Caco-2 (cell line): ENCODE measurements around the gene BCL3. TPM values are rescaled to one million over a fixed set of nuclear protein-coding genes. Genes with fewer than 3 reads are reported as not detected.

Source experiments
- BruUV-seq: library from RNA; stranded (reverse); fragments of 400-500 nt; replicated peaks from 2 replicates; lab custom pipeline; 2021; lab: Mats Ljungman, UMichigan
- CTCF ChIA-PET: fragments of 300-600 bp; sonication (Branson Sonifier 250); formaldehyde crosslinking; loops from one replicate; lab custom pipeline; 2022; ENCODE audit warnings: antibody characterized with exemption; lab: Charles Lee
- POLR2A ChIA-PET: fragments of 300-600 bp; sonication (Branson Sonifier 250); formaldehyde crosslinking; loops from one replicate; lab custom pipeline; 2022; ENCODE audit warnings: antibody characterized with exemption; lab: Charles Lee
- DNase-seq, 2 experiments: peaks; one replicate each; pipeline versions ENCODE4 v3.0.0 to v3.0.0-alpha.2; 2020 to 2022
- H3K27me3 ChIP-seq: replicated peaks from 2 replicates; pipeline ENCODE4 v1.6.0; 2011; ENCODE audit warnings: low read length; ENCODE audit not compliant: control insufficient read depth, insufficient read depth
- H3K36me3 ChIP-seq: 2 replicates; pipeline ENCODE4 v1.5.1; 2011; ENCODE audit warnings: low read length; ENCODE audit not compliant: control insufficient read depth, insufficient read depth
- H3K4me1 ChIP-seq: fragments of 250-450 bp; sonication (Bioruptor Pico); 2 replicates; pipeline ENCODE4 v1.5.1; 2020; ENCODE audit warnings: mild to moderate bottlenecking
- H3K4me3 ChIP-seq: 2 replicates; pipeline ENCODE4 v1.5.1; 2011; ENCODE audit warnings: low read depth, mild to moderate bottlenecking, control low read depth, low read length
- H3K9me3 ChIP-seq: fragments of 250-450 bp; sonication (Bioruptor Pico); 2 replicates; pipeline ENCODE4 v1.5.1; 2020; ENCODE audit warnings: mild to moderate bottlenecking, moderate library complexity
- H3K27ac Mint-ChIP-seq: one replicate; pipeline ENCODE4 v1.8.0; 2022; ENCODE audit warnings: mixed read lengths; ENCODE audit not compliant: unreplicated experiment
- H3K27me3 Mint-ChIP-seq: one replicate; pipeline ENCODE4 v1.8.0; 2022; ENCODE audit warnings: mixed read lengths; ENCODE audit not compliant: insufficient read depth, unreplicated experiment
- H3K36me3 Mint-ChIP-seq: one replicate; pipeline ENCODE4 v1.8.0; 2022; ENCODE audit warnings: mild to moderate bottlenecking, mixed read lengths; ENCODE audit not compliant: insufficient read depth, unreplicated experiment
- H3K4me1 Mint-ChIP-seq: one replicate; pipeline ENCODE4 v1.8.0; 2022; ENCODE audit warnings: low read depth, mixed read lengths; ENCODE audit not compliant: unreplicated experiment
- H3K4me3 Mint-ChIP-seq: one replicate; pipeline ENCODE4 v1.8.0; 2022; ENCODE audit warnings: mild to moderate bottlenecking, moderate library complexity, mixed read lengths; ENCODE audit not compliant: unreplicated experiment
- H3K9me3 Mint-ChIP-seq: one replicate; pipeline ENCODE4 v1.8.0; 2022; ENCODE audit warnings: mixed read lengths; ENCODE audit not compliant: unreplicated experiment
- intact Hi-C: fragments of 100-400 bp; cut with micrococcal nuclease; formaldehyde crosslinking; loops from one replicate; pipeline ENCODE4 v1.10.0; 2022; ENCODE audit not compliant: unreplicated experiment
- total RNA-seq: library from RNA; stranded (reverse); gene quantifications from 2 replicates; pipeline ENCODE4 v1.2.3, GENCODE V29; 2022
- TF ChIP-seq, protein P1 (sequence below), 2 experiments: fragments of 200-600 bp in 1 of 2; IDR thresholded peaks; 1 replicate in 1 of 2; 2 replicates in 1 of 2; pipeline versions ENCODE4 v1.5.1 to v1.8.0; 2011 to 2022; ENCODE audit warnings: antibody characterized with exemption in 1 of 2, control low read depth in 1 of 2, inconsistent platforms in 1 of 2, low read depth in 1 of 2, low read length in 1 of 2, mild to moderate bottlenecking in 1 of 2, moderate library complexity in 1 of 2; ENCODE audit not compliant: insufficient read depth in 1 of 2, severe bottlenecking in 1 of 2, unreplicated experiment in 1 of 2

BCL3 gene
- total RNA-seq, 1 experiment from 2014 or later: 15.5 TPM

DNA sequence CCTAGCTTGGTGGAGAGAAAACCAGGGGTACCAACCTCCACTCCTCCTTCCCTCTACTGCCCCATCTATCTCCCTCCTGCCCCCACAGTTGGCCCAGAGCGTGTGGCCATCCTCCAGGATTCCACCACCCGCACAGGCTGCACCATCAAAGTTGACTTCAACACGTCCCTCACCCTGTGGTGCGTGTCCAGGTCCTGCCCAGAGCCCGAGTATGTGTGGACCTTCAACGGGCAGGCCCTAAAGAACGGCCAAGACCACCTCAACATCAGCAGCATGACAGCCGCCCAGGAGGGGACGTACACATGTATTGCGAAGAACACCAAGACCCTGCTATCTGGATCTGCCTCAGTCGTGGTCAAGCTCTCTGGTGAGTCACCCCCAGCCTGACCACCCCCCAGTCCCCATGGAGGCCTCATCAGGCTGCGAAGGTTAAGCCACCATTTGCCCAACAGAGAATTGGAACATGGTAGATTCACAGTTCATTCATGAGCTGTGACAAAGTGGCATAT lies 43.0 kb upstream of the BCL3 start:
- H3K27me3 ChIP-seq: no peaks in the 10 kb centered on the region
- H3K9me3 Mint-ChIP-seq: no peaks in the 10 kb centered on the region
- peaks cover under 1% of the 10 kb centered on the region for H3K36me3 Mint-ChIP-seq
- CTCF ChIA-PET: no interaction called here
- TF ChIP-seq, protein P1, sequence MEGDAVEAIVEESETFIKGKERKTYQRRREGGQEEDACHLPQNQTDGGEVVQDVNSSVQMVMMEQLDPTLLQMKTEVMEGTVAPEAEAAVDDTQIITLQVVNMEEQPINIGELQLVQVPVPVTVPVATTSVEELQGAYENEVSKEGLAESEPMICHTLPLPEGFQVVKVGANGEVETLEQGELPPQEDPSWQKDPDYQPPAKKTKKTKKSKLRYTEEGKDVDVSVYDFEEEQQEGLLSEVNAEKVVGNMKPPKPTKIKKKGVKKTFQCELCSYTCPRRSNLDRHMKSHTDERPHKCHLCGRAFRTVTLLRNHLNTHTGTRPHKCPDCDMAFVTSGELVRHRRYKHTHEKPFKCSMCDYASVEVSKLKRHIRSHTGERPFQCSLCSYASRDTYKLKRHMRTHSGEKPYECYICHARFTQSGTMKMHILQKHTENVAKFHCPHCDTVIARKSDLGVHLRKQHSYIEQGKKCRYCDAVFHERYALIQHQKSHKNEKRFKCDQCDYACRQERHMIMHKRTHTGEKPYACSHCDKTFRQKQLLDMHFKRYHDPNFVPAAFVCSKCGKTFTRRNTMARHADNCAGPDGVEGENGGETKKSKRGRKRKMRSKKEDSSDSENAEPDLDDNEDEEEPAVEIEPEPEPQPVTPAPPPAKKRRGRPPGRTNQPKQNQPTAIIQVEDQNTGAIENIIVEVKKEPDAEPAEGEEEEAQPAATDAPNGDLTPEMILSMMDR (IDR thresholded peaks at IDR 0.05; ENCODE audit: insufficient read depth in 1 of 2, low read depth in 1 of 2, low read length in 1 of 2, severe bottlenecking in 1 of 2, unreplicated experiment in 1 of 2): no peak
- POLR2A ChIA-PET: no interaction called here
- DNase-seq: no peak
- H3K9me3 ChIP-seq: no peaks in the 10 kb centered on the region
- intact Hi-C loops: no loop called here
- no peaks in the 10 kb centered on the region for H3K4me1 ChIP-seq
- H3K36me3 ChIP-seq: no peaks in the 10 kb centered on the region
- H3K4me3 Mint-ChIP-seq: no peak overlapping the region
- H3K27me3 Mint-ChIP-seq: no peaks in the 10 kb centered on the region
- peaks cover 5% of the 10 kb centered on the region for H3K4me1 Mint-ChIP-seq
- no peak overlapping the region for H3K27ac Mint-ChIP-seq
- no TSS peak for BruUV-seq
- no peak overlapping the region for H3K4me3 ChIP-seq

DNA sequence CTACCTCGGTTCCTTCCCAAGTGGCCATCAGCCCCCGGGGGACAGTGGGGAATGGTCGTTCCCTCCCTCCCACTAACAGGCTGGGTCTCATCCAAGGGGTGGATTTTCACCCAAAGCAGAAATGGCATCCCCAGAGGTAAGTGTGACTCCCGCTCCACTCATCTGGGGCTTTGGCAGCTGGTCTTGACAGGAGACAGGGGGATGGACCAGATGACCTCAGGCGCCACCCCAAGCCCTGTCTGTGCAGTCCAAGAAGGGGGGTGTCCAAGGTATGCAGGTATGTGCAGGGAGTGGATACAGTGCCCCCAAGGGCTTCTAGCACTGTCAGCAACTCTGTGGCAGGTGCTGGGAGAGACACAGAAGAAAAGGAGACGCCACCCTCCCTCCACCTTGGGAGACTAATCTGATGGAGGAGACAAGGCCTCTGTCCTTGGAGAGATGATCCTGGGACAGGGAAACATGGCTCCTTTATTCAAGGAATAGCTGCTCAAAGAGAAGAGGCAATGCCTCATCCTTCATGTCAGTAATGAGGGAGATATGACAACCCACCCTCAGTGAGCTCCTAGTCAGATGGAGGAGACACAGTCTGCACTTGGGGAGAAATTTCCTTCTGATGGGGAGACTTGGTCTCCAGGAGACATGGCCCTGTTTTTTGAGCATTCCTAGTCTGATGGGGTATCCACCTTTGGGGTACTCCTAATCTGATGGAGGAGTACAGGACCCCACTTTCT lies 41.8 kb upstream of the BCL3 start:
- ChIA-PET CTCF (interaction anchor here (1.0 kb wide), 1 partner anchor 136 kb away, joined by 3 read pairs; no protein-coding TSS in a partner anchor), POLR2A (no interaction called here)
- no peaks in the 10 kb centered on the region for H3K36me3 ChIP-seq
- DNase-seq: no peak
- Mint-ChIP-seq H3K27ac (no peak overlapping the region), H3K4me1 (peaks cover 5% of the 10 kb centered on the region), H3K9me3 (no peaks in the 10 kb centered on the region), H3K36me3 (peaks cover 4% of the 10 kb centered on the region), H3K4me3 (no peak overlapping the region), H3K27me3 (no peaks in the 10 kb centered on the region)
- H3K4me3 ChIP-seq: no peak overlapping the region
- intact Hi-C loops: no loop called here
- no peaks in the 10 kb centered on the region for H3K27me3 ChIP-seq
- TF ChIP-seq, protein P1 (IDR thresholded peaks at IDR 0.05; ENCODE audit: insufficient read depth in 1 of 2, low read depth in 1 of 2, low read length in 1 of 2, severe bottlenecking in 1 of 2, unreplicated experiment in 1 of 2): no peak
- H3K4me1 ChIP-seq: no peaks in the 10 kb centered on the region
- no TSS peak for BruUV-seq
- no peaks in the 10 kb centered on the region for H3K9me3 ChIP-seq

DNA sequence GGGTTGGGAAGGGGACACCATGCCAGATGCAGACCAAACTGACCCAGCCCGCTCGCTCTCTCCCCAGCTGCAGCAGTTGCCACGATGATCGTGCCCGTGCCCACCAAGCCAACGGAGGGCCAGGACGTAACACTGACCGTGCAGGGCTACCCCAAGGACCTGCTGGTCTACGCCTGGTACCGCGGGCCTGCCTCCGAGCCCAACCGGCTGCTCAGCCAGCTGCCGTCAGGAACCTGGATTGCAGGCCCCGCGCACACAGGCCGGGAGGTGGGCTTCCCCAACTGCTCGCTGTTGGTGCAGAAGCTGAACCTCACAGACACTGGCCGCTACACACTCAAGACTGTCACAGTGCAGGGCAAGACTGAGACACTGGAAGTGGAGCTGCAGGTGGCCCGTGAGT lies 40.7 kb upstream of the BCL3 start:
- no peak overlapping the region for H3K4me3 Mint-ChIP-seq
- ChIA-PET CTCF (no interaction called here), POLR2A (no interaction called here)
- intact Hi-C loops: no loop called here
- no peaks in the 10 kb centered on the region for H3K9me3 ChIP-seq
- no peaks in the 10 kb centered on the region for H3K9me3 Mint-ChIP-seq
- no peak overlapping the region for H3K27ac Mint-ChIP-seq
- DNase-seq: no peak
- peaks cover 4% of the 10 kb centered on the region for H3K36me3 Mint-ChIP-seq
- BruUV-seq: no TSS peak
- TF ChIP-seq, protein P1 (IDR thresholded peaks at IDR 0.05; ENCODE audit: insufficient read depth in 1 of 2, low read depth in 1 of 2, low read length in 1 of 2, severe bottlenecking in 1 of 2, unreplicated experiment in 1 of 2): no peak
- no peaks in the 10 kb centered on the region for H3K4me1 ChIP-seq
- H3K4me3 ChIP-seq: no peak overlapping the region
- no peaks in the 10 kb centered on the region for H3K27me3 Mint-ChIP-seq
- H3K4me1 Mint-ChIP-seq: peaks cover 5% of the 10 kb centered on the region
- H3K27me3 ChIP-seq: no peaks in the 10 kb centered on the region
- H3K36me3 ChIP-seq: no peaks in the 10 kb centered on the region
